ENCODE data around the gene FMNL3.
"Not testable (repeated sequence)": the region's sequence is repeated elsewhere in the genome, so short reads cannot be mapped to it uniquely, and the experiment has no call there.

The FMNL3 gene

GRCh38 chr12:49707128-49707811 is at the start of gene FMNL3:
FMNL3 (minus strand) TSS chr12:49707405; CDS start chr12:49707180, 225 bp downstream.
- DNase-seq (ENCODE audit: low read depth in 2 of 2), result peak; percentile 99 to 100

- no peak for DNase-seq (ENCODE audit: low read depth in 2 of 2)
These were observed 43.8 kb upstream of the FMNL3 start for GRCh38 chr12:49750996-49751393.

- peak in 1 of 2 donors; percentile 37 for DNase-seq (ENCODE audit: low read depth in 2 of 2)
These were observed 43.1 kb upstream of the FMNL3 start for GRCh38 chr12:49750027-49750995.

- no peak for DNase-seq (ENCODE audit: low read depth in 2 of 2)
These were observed 41.6 kb upstream of the FMNL3 start for GRCh38 chr12:49748800-49749199.

- no peak for DNase-seq (ENCODE audit: low read depth in 2 of 2)
These were observed 41.1 kb upstream of the FMNL3 start for GRCh38 chr12:49748306-49748705.

- no peak for DNase-seq (ENCODE audit: low read depth in 2 of 2)
These were observed 37.2 kb upstream of the FMNL3 start for GRCh38 chr12:49744363-49744885.

- DNase-seq (ENCODE audit: low read depth in 2 of 2), result peak; percentile 70
These were observed 34.8 kb upstream of the FMNL3 start for GRCh38 chr12:49741882-49742620.

- peak; percentile 90 to 96 for DNase-seq (ENCODE audit: low read depth in 2 of 2)
These were observed 34.0 kb upstream of the FMNL3 start, which contains the start of gene TMBIM6 for GRCh38 chr12:49740930-49741881. TMBIM6 (plus strand) TSS chr12:49741557; CDS start chr12:49752494, 10,937 bp downstream.

GRCh38 chr12:49740277-49740676 is 33.1 kb upstream of the FMNL3 start:
- not testable (repeated sequence) for DNase-seq (ENCODE audit: low read depth in 2 of 2)

GRCh38 chr12:49738721-49739120 is 31.5 kb upstream of the FMNL3 start:
- not testable (repeated sequence) for DNase-seq (ENCODE audit: low read depth in 2 of 2)

- DNase-seq (ENCODE audit: low read depth in 2 of 2), result not testable (repeated sequence)
These were observed 27.7 kb upstream of the FMNL3 start for GRCh38 chr12:49734900-49735299.

- no peak for DNase-seq (ENCODE audit: low read depth in 2 of 2)
These were observed 26.2 kb upstream of the FMNL3 start for GRCh38 chr12:49733219-49734017.

GRCh38 chr12:49730568-49731101 is 23.4 kb upstream of the FMNL3 start:
- DNase-seq (ENCODE audit: low read depth in 2 of 2), result no peak

GRCh38 chr12:49730050-49730449 is 22.8 kb upstream of the FMNL3 start:
- DNase-seq (ENCODE audit: low read depth in 2 of 2), result no peak

GRCh38 chr12:49728446-49728845 is 21.2 kb upstream of the FMNL3 start:
- DNase-seq (ENCODE audit: low read depth in 2 of 2), result no peak

GRCh38 chr12:49721355-49721754 is 14.2 kb upstream of the FMNL3 start:
- not testable (repeated sequence) for DNase-seq (ENCODE audit: low read depth in 2 of 2)

- no peak for DNase-seq (ENCODE audit: low read depth in 2 of 2)
These were observed 13.0 kb upstream of the FMNL3 start for GRCh38 chr12:49720214-49720613.

GRCh38 chr12:49717800-49718199 is 10.6 kb upstream of the FMNL3 start:
- not testable (repeated sequence) for DNase-seq (ENCODE audit: low read depth in 2 of 2)

- no peak for DNase-seq (ENCODE audit: low read depth in 2 of 2)
These were observed 9.3 kb upstream of the FMNL3 start for GRCh38 chr12:49716553-49716952.

Measured in stimulated activated CD4-positive, alpha-beta T cell treated with anti-CD3 and anti-CD28 coated beads, Interleukin-1b, Interleukin-23, amount 100 ng/mL, for 4 hours (primary cell).